Colonic mucosa (tissue), 4 donors: ENCODE measurements around the gene SOX18. TPM values are rescaled to one million over a fixed set of nuclear protein-coding genes. Genes with fewer than 3 reads are reported as not detected.

Source experiments
- DNase-seq: peaks from one replicate; pipeline ENCODE4 v3.0.0-alpha.2; 2020
- H3K27ac ChIP-seq: fragments of 200-600 bp; one replicate; pipeline ENCODE4 v1.8.0; 2021
- H3K27me3 ChIP-seq: fragments of 200-600 bp; one replicate; pipeline ENCODE4 v1.8.0; 2021
- H3K36me3 ChIP-seq: fragments of 200-600 bp; one replicate; pipeline ENCODE4 v1.8.0; 2021
- H3K4me1 ChIP-seq: fragments of 200-600 bp; one replicate; pipeline ENCODE4 v1.8.0; 2021; ENCODE audit warnings: mild to moderate bottlenecking
- H3K4me3 ChIP-seq: fragments of 200-600 bp; one replicate; pipeline ENCODE4 v1.8.0; 2021
- H3K9ac ChIP-seq, 2 donors: one replicate each; pipeline ENCODE4 v1.7.0; 2013; ENCODE audit warnings: control low read depth in 2 of 2, low read depth in 2 of 2, low read length in 2 of 2
- H3K9me3 ChIP-seq: fragments of 200-600 bp; one replicate; pipeline ENCODE4 v1.8.0; 2021
- CTCF ChIP-seq: fragments of 200-600 bp; IDR thresholded peaks from one replicate; pipeline ENCODE4 v1.8.0; 2022; ENCODE audit warnings: antibody characterized with exemption, mild to moderate bottlenecking
- intact Hi-C: fragments of 100-400 bp; cut with DNase I; formaldehyde crosslinking; loops from one replicate; pipeline ENCODE4 v1.14.1; 2022
- total RNA-seq, 2 donors: library from RNA; stranded (reverse); fragmentation: NEBNext Ultra II Directional in 1 of 2; extraction: Animal tissue kit (Norgen Biotek cat#: 25700) in 1 of 2; gene quantifications; one replicate each; pipeline ENCODE4 v1.2.1, GENCODE V29; 2021
- donor health status: healthy.
- donor health status: DM: no; HTN: no; CAD: no.
- donor health status: DM: no; HTN: no; CAD: no.

Gene SOX18
- total RNA-seq, 2 donors from 2014 or later = 8.4 to 26.8 TPM

GRCh38 chr20:64009811-64010387 lies 39.5 kb downstream of the SOX18 start:
- H3K9ac ChIP-seq = no peak overlapping the region
- no peak overlapping the region for H3K27ac ChIP-seq
- DNase-seq = no peak
- intact Hi-C loops = no loop called here
- H3K4me3 ChIP-seq = no peak overlapping the region
- H3K27me3 ChIP-seq = no peaks in the 10 kb centered on the region
- H3K9me3 ChIP-seq = no peaks in the 10 kb centered on the region
- H3K36me3 ChIP-seq = peaks cover 16% of the 10 kb centered on the region
- TF ChIP-seq CTCF = no peak
- no peaks in the 10 kb centered on the region for H3K4me1 ChIP-seq

GRCh38 chr20:64006902-64007301 lies 42.5 kb downstream of the SOX18 start:
- DNase-seq = no peak
- Histone ChIP-seq H3K4me1 (no peaks in the 10 kb centered on the region), H3K9ac (no peak overlapping the region), H3K27me3 (no peaks in the 10 kb centered on the region), H3K9me3 (no peaks in the 10 kb centered on the region), H3K36me3 (peaks cover 29% of the 10 kb centered on the region), H3K4me3 (no peak overlapping the region), H3K27ac (no peak overlapping the region)
- intact Hi-C loops = no loop called here
- TF ChIP-seq CTCF = no peak

- Histone ChIP-seq H3K9me3 (no peaks in the 10 kb centered on the region), H3K4me1 (no peaks in the 10 kb centered on the region), H3K36me3 (peaks cover 28% of the 10 kb centered on the region), H3K27ac (no peak overlapping the region), H3K9ac (no peak overlapping the region), H3K4me3 (no peak overlapping the region), H3K27me3 (no peaks in the 10 kb centered on the region)
- no peak for DNase-seq
- TF ChIP-seq CTCF = no peak
- intact Hi-C loops = no loop called here
Measured at GRCh38 chr20:64006490-64006889, 42.9 kb downstream of the SOX18 start.

GRCh38 chr20:64005394-64005793 lies 44.0 kb downstream of the SOX18 start:
- Histone ChIP-seq H3K9ac (no peak overlapping the region), H3K27me3 (no peaks in the 10 kb centered on the region), H3K36me3 (peaks cover 18% of the 10 kb centered on the region), H3K9me3 (no peaks in the 10 kb centered on the region), H3K4me3 (no peak overlapping the region), H3K4me1 (no peaks in the 10 kb centered on the region), H3K27ac (no peak overlapping the region)
- DNase-seq = no peak
- intact Hi-C loops = no loop called here
- TF ChIP-seq CTCF = no peak

GRCh38 chr20:64003960-64004725 lies 45.3 kb downstream of the SOX18 start:
- Histone ChIP-seq H3K4me3 (no peak overlapping the region), H3K36me3 (peaks cover 21% of the 10 kb centered on the region), H3K27ac (no peak overlapping the region), H3K9me3 (no peaks in the 10 kb centered on the region), H3K27me3 (no peaks in the 10 kb centered on the region), H3K4me1 (no peaks in the 10 kb centered on the region), H3K9ac (no peak overlapping the region)
- intact Hi-C loops = no loop called here
- no peak for TF ChIP-seq CTCF
- no peak for DNase-seq
